ENCODE data around the gene KCTD15.

DNA sequence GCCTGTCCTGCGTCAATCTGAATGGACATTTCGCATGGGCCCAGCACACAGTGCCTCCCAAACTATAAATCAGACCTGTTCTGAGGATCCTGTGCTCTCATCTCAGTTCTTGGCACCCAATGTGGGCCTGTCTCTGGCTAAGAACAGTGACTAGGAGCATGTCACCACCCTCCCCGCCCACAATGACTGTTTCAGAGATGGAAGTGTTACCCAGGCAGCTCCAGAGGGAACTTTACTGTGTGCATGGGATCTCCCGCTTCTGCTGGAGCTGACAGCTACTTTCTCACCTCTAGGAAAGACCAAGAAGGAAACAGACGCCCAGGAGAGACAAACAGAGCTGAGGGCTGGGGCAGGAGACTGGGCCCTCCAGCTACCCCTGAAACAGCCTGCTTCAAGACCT is 45.0 kb downstream of the KCTD15 start:
- TF ChIP-seq POLR2A (IDR thresholded peaks at IDR 0.05) (no peak), CTCF (IDR thresholded peaks at IDR 0.05 in 8 of 11, conservative IDR thresholded peaks at IDR 0.05 in 3 of 11) (no peak), POLR2AphosphoS5 (IDR thresholded peaks at IDR 0.05) (no peak)
